HG02678 (cell line): Measurements from ENCODE around the gene PRKAR1B.
"Not testable (repeated sequence)": the region's sequence is repeated elsewhere in the genome, so short reads cannot be mapped to it uniquely, and the experiment has no call there.

Experiments used
- ATAC-seq: cut with Tn5 transposase; IDR thresholded peaks from one replicate; pipeline ENCODE4 v1.9.1; 2021; ENCODE audit warnings: mild to moderate bottlenecking, moderate library complexity; ENCODE audit not compliant: unreplicated experiment

PRKAR1B gene

DNA sequence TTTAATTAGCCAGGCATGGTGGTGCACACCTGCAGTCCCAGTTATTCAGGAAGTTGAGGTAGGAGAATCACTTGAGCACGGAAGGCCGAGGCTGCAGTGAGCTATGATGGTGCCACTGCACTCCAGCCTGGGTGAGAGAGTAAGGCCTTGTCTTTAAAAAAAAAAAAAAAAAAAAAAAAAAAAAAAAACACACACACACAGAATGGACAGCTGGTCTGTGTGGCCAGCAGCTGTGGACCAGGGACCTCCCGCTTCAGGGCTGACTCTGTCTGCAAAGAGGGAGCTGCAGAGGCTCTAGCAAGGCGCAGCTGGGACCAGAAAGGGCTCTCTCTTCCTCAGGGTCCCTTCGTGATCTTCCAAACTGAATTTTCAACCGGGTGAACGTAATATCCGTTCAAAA is 54.2 kb downstream of the PRKAR1B start:
- ATAC-seq, result no peak

DNA sequence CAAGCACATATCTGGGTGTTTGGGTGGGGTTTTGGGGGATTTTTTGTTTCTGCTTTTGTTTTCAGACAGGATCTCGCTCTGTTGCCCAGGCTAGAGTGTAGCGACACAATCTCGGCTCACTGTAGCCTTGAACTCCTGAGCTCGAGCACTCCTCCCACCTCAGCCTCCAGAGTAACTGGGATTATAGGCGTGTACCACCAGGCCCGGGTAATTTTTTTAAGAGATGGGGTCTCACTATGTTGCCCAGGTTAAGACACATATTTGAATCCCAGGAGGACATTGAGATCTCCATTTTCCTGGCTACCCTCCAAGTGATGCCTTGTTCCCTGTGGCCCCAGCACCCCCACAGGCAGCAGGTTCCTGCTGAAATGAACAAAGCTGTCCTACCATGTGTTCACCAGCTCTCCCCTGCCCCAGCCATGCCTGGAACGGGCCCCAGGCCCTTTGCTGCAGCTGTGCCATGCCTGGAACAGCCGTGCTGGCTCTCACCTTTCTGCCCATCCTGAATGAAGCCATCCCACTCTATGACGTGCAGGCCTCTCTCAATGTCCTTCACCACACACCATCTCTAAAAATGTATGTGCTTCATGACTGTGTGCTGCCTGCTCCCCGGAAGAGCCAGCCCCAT is 55.6 kb downstream of the PRKAR1B start:
- ATAC-seq, result no peak

DNA sequence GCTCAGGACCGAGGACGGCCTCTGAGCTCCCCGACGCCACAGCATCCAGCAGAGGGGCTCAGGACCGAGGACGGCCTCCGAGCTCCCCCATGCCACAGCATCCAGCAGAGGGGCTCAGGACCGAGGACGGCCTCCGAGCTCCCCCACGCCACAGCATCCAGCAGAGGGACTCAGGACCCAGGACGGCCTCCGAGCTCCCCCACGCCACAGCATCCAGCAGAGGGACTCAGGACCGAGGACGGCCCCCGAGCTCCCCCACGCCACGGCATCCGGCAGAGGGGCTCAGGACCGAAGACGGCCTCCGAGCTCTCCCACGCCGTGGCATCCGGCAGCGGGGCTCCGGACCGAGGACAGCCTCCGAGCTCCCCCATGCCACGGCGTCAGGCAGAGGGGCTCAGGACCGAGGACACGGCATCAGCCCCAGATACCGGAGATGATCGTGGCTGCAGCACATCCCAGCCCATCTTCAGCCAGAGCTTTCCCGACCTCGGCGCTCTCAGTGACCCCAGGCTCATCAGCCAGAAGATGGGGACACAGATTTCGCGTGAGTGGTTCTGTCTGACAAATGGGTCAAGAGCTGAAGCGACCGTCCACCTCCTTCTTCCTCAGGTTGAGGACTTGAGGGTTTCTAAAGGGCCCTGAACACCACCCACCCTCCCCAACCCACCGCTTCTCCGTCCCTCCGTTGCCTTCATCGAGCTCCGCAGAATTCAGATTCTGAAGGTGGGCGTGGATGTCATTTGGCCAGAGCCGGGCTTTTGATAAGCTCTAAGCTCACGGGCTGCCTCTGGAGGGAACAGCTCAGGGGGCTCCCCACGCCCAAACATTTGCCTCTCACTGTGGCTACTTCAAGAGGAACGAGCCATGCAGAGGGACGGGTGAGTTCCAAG is 56.3 kb downstream of the PRKAR1B start:
- ATAC-seq, result no peak

GRCh38 chr7:668958-669357 is 58.1 kb downstream of the PRKAR1B start:
- no peak for ATAC-seq

GRCh38 chr7:668139-668931 is 58.7 kb downstream of the PRKAR1B start:
- no peak for ATAC-seq

GRCh38 chr7:666454-667292 is 60.4 kb downstream of the PRKAR1B start:
- no peak for ATAC-seq

GRCh38 chr7:665736-666453 is 61.2 kb downstream of the PRKAR1B start:
- ATAC-seq, result no peak

DNA sequence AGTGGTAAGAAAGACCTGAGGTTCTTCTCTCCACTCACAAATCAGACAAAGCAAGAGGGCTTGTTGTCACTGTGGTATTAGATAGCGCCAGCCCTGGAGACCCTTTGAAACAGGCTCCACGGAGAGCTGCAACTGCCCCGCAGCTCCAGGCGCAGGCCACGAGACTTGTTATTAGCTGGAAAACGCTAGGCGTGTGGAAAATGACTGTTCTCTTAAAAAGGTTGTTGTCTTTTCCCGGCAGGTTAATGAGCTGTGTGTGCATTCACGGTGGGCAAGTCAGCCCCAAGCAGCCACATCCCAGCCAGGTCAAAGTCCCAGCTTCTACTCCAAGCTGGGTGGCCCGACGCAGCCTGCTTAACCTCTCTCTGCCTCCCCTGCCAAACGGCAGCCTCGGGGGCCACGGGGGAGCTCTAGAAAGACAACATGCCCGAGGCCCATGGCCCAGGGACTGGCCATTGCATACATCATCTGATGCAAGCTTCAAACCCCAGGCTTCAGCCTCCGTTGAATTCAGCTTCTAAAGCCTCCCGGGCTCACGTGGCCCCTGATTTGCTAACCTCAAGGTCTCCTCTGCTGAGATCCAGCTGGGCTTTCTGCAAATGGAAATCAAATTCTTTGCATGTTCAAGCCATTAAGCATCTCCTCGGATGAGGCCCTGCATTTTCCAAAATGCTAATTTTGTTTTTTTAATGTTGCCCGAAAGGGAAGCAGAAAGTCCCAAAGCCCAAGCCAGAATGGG is 61.9 kb downstream of the PRKAR1B start:
- no peak for ATAC-seq

GRCh38 chr7:664402-664775 is 62.7 kb downstream of the PRKAR1B start:
- no peak for ATAC-seq

DNA sequence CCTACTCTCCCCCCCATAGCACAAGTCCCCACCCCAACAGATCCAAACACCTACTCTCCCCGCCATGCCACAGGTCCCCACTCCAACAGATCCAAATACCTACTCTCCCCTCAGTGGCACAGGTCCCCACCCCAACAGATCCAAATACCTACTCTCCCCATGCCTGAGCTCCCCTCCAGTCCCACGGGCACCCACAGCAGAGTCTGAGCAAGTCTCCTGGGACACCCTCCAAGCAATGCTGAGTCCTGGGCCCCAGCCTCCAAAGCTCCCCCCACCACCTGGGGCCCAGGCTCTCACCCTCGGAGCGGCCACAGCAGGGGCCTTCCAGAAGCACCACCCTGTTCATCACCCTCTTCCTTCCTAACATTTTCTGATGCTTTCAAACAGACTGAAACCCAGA is 64.5 kb downstream of the PRKAR1B start:
- no peak for ATAC-seq

DNA sequence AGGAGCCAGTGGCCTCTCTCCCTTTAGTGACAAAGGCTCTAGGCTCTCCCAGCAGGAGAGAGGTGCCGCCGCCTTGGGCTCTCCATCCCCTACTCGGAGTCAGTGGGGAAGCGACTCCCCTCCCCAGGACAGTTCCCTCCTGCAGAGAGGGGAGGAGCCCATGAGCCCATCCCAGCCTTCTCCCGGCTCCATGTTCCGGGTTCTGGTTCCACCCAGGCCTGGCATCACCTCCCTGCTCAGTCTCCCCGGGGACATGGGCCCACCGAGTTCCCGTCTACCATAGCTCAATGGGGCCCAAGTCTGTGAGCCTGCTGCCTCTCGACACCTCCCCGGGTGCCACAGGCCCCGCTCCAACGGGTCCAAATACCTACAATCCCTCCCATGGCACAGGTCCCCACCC is 67.1 kb downstream of the PRKAR1B start:
- no peak for ATAC-seq

DNA sequence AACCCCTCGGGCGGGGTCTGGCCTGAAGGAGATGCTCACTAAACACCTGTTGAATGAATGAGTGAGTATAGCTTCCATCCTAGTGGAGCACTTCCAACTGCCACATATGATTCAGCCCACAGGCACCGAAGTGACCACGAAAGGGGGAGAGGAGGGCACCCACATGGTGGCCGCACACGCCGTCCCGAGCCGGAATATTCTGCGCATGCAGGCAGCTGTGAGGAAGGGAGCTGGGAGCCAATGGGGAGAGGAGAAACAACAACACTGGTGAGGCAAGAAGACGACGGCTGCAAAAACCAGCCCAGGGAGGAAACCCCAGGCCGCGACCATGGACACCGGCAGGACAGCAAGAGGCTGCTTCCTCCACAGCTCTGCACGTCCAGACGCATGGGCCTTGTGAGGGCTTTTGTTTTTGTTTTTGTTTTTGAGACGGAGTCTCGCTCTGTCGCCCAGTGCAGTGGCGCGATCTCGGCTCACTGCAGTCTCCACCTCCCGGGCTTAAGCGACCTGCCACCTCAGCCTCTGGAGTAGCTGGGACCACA is 67.7 kb downstream of the PRKAR1B start:
- ATAC-seq, result no peak

DNA sequence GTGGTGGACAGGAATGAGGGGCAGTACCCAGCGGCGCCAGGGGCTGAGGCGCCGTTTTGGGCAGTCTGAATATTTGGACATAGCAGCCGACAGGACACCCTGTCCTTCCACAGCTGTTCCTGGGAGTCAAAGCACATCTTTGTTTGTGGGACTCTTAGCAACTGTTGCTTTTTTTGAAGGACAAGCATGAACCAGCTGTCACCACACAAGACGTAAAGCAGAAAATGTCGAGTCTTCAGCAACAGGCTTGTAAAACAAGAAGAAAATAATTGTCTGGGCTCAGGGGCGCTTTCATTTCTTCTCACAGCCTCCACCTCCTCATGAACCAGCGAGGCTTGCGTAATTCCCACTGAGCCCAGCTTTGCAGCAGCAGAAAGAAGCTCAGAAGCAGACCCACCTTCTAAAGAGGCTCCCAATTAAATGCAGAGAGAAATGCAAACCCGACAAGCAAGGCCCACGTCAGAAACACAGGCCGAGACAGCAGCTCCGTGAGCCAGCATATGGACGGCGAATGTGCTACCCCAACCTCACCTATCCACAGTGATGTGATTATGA is 69.4 kb downstream of the PRKAR1B start:
- no peak for ATAC-seq

DNA sequence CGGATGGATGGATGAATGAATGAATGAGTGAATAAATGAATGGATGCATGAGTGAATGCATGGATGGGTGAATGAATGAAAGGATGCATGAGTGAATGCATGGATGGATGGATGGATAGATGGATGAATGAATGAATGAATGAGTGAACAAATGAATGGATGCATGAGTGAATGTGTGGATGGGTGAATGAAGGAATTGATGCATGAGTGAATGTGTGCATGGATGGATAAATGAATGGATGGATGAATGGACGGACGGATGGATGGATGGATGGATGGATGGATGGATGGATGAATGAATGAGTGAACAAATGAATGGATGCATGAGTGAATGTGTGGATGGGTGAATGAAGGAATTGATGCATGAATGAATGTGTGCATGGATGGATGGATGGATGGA is 70.1 kb downstream of the PRKAR1B start:
- ATAC-seq, result not testable (repeated sequence)

DNA sequence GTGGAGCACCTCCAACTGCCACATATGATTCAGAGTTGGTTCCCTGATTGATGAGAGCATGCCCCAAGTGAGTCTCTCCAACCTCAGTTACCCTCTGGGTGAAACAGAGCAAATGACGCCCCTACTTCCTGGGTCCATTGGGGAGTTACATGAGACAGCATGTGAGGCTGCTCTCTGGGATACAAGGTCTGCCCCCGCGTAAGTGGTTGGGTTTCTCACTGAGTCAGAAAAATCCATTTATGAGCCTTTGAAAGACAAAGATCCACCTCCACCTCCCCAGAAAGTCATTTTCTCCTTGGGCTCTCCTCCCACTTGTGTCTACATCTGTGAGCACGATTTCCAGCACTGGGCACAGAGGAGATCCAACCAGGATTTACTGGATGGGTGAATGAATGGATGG is 71.3 kb downstream of the PRKAR1B start:
- ATAC-seq, result no peak

DNA sequence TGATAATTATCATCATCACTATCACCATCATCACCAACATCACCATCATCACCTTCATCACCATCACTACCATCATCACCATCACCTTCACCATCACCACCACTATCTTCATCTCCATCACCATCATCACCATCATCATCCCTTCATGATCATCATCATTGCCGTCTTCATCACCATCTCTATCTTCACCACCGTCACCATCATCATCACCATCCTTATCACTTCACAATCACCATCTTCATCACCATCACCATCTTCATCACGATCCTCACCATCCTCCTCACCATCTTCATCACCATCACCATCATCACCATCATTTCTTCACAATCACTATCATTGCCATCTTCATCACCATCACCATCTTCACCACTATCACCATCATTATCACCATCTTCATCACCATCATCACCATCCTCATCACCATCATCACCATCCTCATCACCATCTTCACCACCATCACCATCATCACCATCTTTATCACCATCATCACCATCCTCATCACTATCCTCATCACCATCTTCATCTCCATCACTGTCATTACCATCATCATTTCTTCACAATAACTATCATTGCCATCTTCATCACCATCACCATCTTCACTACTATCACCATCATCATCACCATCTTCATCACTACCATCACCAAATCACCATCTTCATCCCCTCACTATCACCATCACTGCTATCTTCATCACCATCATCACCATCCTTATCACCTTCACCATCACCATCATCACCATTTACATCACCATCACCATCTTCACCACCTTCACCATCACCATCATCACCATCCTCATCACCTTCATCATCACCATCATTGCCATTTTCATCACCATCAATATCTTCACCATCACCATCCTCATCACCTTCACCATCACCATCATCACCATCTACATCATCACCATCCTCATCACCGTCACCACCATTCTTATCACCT is 73.0 kb downstream of the PRKAR1B start:
- no peak for ATAC-seq

DNA sequence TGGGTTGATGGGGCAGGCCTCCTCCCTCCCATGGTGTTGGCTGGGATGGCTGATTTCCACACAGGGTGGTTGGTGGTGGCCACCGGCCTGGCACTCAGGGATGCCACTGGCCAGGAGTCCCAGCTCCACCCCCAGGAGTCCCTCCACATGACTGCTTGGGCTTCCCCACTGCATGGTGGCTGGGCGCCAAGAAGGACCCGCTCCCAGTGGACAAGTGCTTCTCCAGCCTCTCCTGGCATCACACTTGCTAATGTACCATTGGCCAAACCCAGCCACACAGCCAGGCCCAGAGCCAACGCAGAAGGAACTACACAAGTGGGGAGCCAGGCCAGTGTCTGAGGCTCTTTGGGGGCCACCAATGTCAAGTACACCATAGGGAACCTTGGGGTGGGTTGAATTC is 74.2 kb downstream of the PRKAR1B start:
- no peak for ATAC-seq

DNA sequence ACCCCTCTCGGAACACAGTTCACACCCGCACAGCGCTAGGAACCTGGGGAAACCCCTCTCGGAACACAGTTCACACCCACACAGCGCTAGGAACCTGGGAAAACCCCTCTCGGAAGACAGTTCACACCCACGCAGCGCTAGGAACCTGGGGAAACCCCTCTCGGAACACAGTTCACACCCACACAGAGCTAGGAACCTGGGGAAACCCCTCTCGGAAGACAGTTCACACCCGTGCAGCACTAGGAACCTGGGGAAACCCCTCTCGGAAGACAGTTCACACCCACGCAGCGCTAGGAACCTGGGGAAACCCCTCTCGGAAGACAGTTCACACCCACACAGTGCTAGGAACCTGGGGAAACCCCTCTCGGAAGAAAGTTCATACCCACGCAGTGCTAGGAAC is 74.9 kb downstream of the PRKAR1B start:
- ATAC-seq, result not testable (repeated sequence)
